Thymus (tissue), 11 donors: ENCODE results near the gene CTRL. TPM values are rescaled to one million over a fixed set of nuclear protein-coding genes. Genes with fewer than 3 reads are reported as not detected.

ENCODE experiments used
- DNase-seq, 9 donors: peaks; one replicate each; pipeline ENCODE4 v3.0.0-alpha.2; 2013; ENCODE audit warnings: low spot score in 9 of 9, low read depth in 6 of 9, missing footprints in 1 of 9
- H3K27ac ChIP-seq, 2 donors: one replicate each; pipeline ENCODE4 v1.5.1; 2013; ENCODE audit warnings: control low read depth in 1 of 2, low read depth in 1 of 2, low read length in 1 of 2, mild to moderate bottlenecking in 1 of 2, moderate library complexity in 1 of 2
- H3K27me3 ChIP-seq, 2 donors: one replicate each; pipeline ENCODE4 v1.5.1; 2013; ENCODE audit warnings: low read length in 1 of 2; ENCODE audit not compliant: control insufficient read depth in 2 of 2, insufficient read depth in 1 of 2
- H3K36me3 ChIP-seq, 2 donors: one replicate each; pipeline ENCODE4 v1.5.1; 2013; ENCODE audit warnings: low read length in 1 of 2, mild to moderate bottlenecking in 1 of 2, moderate library complexity in 1 of 2; ENCODE audit not compliant: control insufficient read depth in 2 of 2, insufficient read depth in 2 of 2
- H3K4me1 ChIP-seq, 2 donors: one replicate each; pipeline ENCODE4 v1.5.1; 2013; ENCODE audit warnings: low read length in 2 of 2; ENCODE audit not compliant: control insufficient read depth in 2 of 2, insufficient read depth in 2 of 2
- H3K4me3 ChIP-seq, 2 donors: one replicate each; pipeline ENCODE4 v1.5.1; 2013; ENCODE audit warnings: low read length in 2 of 2, control low read depth in 1 of 2, mild to moderate bottlenecking in 1 of 2
- H3K9me3 ChIP-seq, 2 donors: one replicate each; pipeline ENCODE4 v1.5.1; 2013; ENCODE audit warnings: low read length in 1 of 2, mild to moderate bottlenecking in 1 of 2; ENCODE audit not compliant: control insufficient read depth in 2 of 2, insufficient read depth in 1 of 2
- WGBS: extraction: QIAGEN DNeasy Blood & Tissue Kit; methylation state at CpG from one replicate; pipeline ENCODE4 v1.1.7; 2013; 5-methylcytosine and 5-hydroxymethylcytosine counted together
- polyA plus RNA-seq: library from polyadenylated mRNA; stranded (reverse); fragments of 200-250 nt; gene quantifications from one replicate; pipeline ENCODE4 v1.2.3, GENCODE V29; 2013
- total RNA-seq: library from RNA; stranded (reverse); fragments of 120-200 nt; gene quantifications from one replicate; pipeline ENCODE4 v1.2.4, GENCODE V29; 2013
- donor health status: healthy.

The CTRL gene
- total and polyA plus RNA-seq, 2 donors = 0.61 to 6.4 TPM

GRCh38 chr16:67951485-67951884 is 19.8 kb upstream of the CTRL start:
- Histone ChIP-seq H3K4me1 (no peaks in the 10 kb centered on the region), H3K4me3 (no peak overlapping the region), H3K9me3 (no peaks in the 10 kb centered on the region), H3K27ac (no peak overlapping the region), H3K36me3 (peaks cover 65 to 78% of the 10 kb centered on the region in 2 donors), H3K27me3 (no peaks in the 10 kb centered on the region)
- 95% methylated on average over 12 of the region's 12 CpGs for WGBS
- no peak for DNase-seq

GRCh38 chr16:67950335-67950843 is 18.7 kb upstream of the CTRL start:
- Histone ChIP-seq H3K9me3 (no peaks in the 10 kb centered on the region), H3K27me3 (no peaks in the 10 kb centered on the region), H3K36me3 (peaks cover 75 to 83% of the 10 kb centered on the region in 2 donors), H3K4me1 (no peaks in the 10 kb centered on the region), H3K4me3 (no peak overlapping the region), H3K27ac (no peak overlapping the region)
- WGBS = 98% methylated on average over 16 of the region's 16 CpGs
- DNase-seq = no peak

- peaks cover 76 to 83% of the 10 kb centered on the region in 2 donors for H3K36me3 ChIP-seq
- H3K9me3 ChIP-seq = no peaks in the 10 kb centered on the region
- no peak overlapping the region for H3K4me3 ChIP-seq
- DNase-seq = no peak
- no peaks in the 10 kb centered on the region for H3K27me3 ChIP-seq
- WGBS = 94% methylated on average over 11 of the region's 11 CpGs
- no peaks in the 10 kb centered on the region for H3K4me1 ChIP-seq
- no peak overlapping the region for H3K27ac ChIP-seq
These were observed 18.0 kb upstream of the CTRL start for GRCh38 chr16:67949645-67950044.

GRCh38 chr16:67948015-67948414 is 16.4 kb upstream of the CTRL start:
- Histone ChIP-seq H3K27ac (no peak overlapping the region), H3K4me1 (no peaks in the 10 kb centered on the region), H3K27me3 (no peaks in the 10 kb centered on the region), H3K36me3 (peaks cover 82 to 89% of the 10 kb centered on the region in 2 donors), H3K9me3 (no peaks in the 10 kb centered on the region), H3K4me3 (no peak overlapping the region)
- WGBS = 99% methylated on average over 15 of the region's 15 CpGs
- DNase-seq = no peak

GRCh38 chr16:67946966-67947558 is 15.4 kb upstream of the CTRL start:
- Histone ChIP-seq H3K36me3 (peaks cover 90 to 96% of the 10 kb centered on the region in 2 donors), H3K9me3 (no peaks in the 10 kb centered on the region), H3K27me3 (no peaks in the 10 kb centered on the region), H3K27ac (no peak overlapping the region), H3K4me1 (no peaks in the 10 kb centered on the region), H3K4me3 (no peak overlapping the region)
- 98% methylated on average over 28 of the region's 28 CpGs for WGBS
- DNase-seq = no peak

- DNase-seq = no peak
- H3K4me3 ChIP-seq = no peak overlapping the region
- H3K9me3 ChIP-seq = no peaks in the 10 kb centered on the region
- no peaks in the 10 kb centered on the region for H3K4me1 ChIP-seq
- H3K27me3 ChIP-seq = no peaks in the 10 kb centered on the region
- 98% methylated on average over 20 of the region's 20 CpGs for WGBS
- no peak overlapping the region for H3K27ac ChIP-seq
- H3K36me3 ChIP-seq = peaks cover 86 to 87% of the 10 kb centered on the region in 2 donors
These were observed 14.5 kb upstream of the CTRL start for GRCh38 chr16:67946128-67946569.

- Histone ChIP-seq H3K36me3 (peaks cover 80% of the 10 kb centered on the region in 2 donors), H3K9me3 (no peaks in the 10 kb centered on the region), H3K27ac (no peak overlapping the region), H3K4me1 (peaks cover 0 to under 1% of the 10 kb centered on the region in 2 donors), H3K4me3 (no peak overlapping the region), H3K27me3 (no peaks in the 10 kb centered on the region)
- no peak for DNase-seq
- 98% methylated on average over 24 of the region's 24 CpGs for WGBS
These were observed 13.8 kb upstream of the CTRL start for GRCh38 chr16:67945392-67945933.

- H3K4me1 ChIP-seq = peaks cover 4 to 7% of the 10 kb centered on the region in 2 donors
- DNase-seq = no peak
- no peaks in the 10 kb centered on the region for H3K27me3 ChIP-seq
- 98% methylated on average over 24 of the region's 24 CpGs for WGBS
- no peaks in the 10 kb centered on the region for H3K9me3 ChIP-seq
- no peak overlapping the region for H3K4me3 ChIP-seq
- peaks cover 74 to 78% of the 10 kb centered on the region in 2 donors for H3K36me3 ChIP-seq
- H3K27ac ChIP-seq = no peak overlapping the region
These were observed 13.2 kb upstream of the CTRL start for GRCh38 chr16:67944690-67945391.
